ENCODE data around the gene TRPM6.

The TRPM6 gene

DNA sequence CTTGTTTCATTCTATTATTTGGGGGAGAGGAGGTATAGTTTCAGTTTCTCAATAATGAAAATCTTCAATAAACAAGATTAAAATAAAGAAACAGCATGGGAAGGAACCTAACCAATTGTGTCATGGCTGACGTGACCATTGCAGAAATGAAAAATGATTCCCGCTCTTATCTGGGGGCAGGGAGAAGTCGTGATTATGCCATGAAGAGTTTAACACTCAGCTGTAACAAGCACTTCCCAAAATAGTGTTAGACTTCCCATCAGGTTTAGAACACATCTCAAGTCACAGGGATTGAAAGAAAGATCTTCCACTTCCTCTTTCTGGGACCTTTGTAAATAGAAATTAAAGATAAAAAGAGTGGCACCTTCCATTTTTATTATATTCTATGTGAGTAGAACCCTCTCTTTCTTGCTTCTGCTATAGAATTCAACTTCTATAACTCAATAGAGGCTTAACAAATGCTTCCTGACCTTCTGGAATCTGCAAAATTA lies 122.2 kb downstream of the TRPM6 start:
- Histone ChIP-seq H3K27me3 (ENCODE audit: control insufficient read depth, insufficient read depth, low read length) (no peaks in the 10 kb centered on the region), H3K4me3 (ENCODE audit: low read depth, low read length) (no peak overlapping the region), H3K36me3 (ENCODE audit: control insufficient read depth, insufficient read depth, low read length) (no peaks in the 10 kb centered on the region), H3K9me3 (ENCODE audit: control insufficient read depth, insufficient read depth, low read length) (no peaks in the 10 kb centered on the region), H3K4me1 (ENCODE audit: control insufficient read depth, insufficient read depth, low read length) (no peaks in the 10 kb centered on the region), H3K9ac (ENCODE audit: low read depth, low read length) (no peak overlapping the region)

- no peaks in the 10 kb centered on the region for H3K36me3 ChIP-seq (ENCODE audit: control insufficient read depth, insufficient read depth, low read length)
- no peaks in the 10 kb centered on the region for H3K4me1 ChIP-seq (ENCODE audit: control insufficient read depth, insufficient read depth, low read length)
- H3K9me3 ChIP-seq (ENCODE audit: control insufficient read depth, insufficient read depth, low read length) = no peaks in the 10 kb centered on the region
- no peak overlapping the region for H3K9ac ChIP-seq (ENCODE audit: low read depth, low read length)
- no peaks in the 10 kb centered on the region for H3K27me3 ChIP-seq (ENCODE audit: control insufficient read depth, insufficient read depth, low read length)
- no peak overlapping the region for H3K4me3 ChIP-seq (ENCODE audit: low read depth, low read length)
Measured at GRCh38 chr9:74762950-74763349, 124.8 kb downstream of the TRPM6 start.

DNA sequence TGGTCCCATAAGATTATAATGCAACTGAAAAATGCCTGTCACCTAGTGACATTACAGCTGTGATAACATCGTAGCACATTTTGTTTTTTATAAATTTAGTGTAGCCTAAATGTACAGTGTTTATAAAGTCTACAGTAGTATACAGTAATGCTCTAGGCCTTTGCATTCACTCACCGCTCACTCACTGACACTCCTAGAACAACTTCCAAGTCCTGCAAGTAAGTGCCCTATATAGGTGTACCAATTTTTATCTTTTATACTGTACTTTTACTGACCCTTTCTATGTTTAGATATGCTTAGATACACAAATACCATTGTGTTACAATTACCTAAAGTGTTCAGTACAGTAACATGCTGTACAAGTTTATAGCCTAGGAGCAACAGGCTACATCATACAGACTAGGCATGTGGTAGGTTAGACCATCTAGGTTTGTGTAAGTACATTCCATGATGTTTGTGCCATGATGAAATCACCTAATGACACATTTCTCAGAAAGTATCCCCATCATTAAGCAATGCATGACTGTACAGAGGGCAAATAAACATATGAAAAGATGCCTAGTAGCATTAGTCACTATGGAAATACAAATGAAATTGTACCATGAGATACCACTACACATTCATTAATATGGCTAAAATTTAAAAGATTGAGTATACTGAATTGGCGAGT lies 127.6 kb downstream of the TRPM6 start:
- Histone ChIP-seq H3K9me3 (ENCODE audit: control insufficient read depth, insufficient read depth, low read length) (no peaks in the 10 kb centered on the region), H3K4me1 (ENCODE audit: control insufficient read depth, insufficient read depth, low read length) (no peaks in the 10 kb centered on the region), H3K36me3 (ENCODE audit: control insufficient read depth, insufficient read depth, low read length) (no peaks in the 10 kb centered on the region), H3K9ac (ENCODE audit: low read depth, low read length) (no peak overlapping the region), H3K4me3 (ENCODE audit: low read depth, low read length) (no peak overlapping the region), H3K27me3 (ENCODE audit: control insufficient read depth, insufficient read depth, low read length) (no peaks in the 10 kb centered on the region)

DNA sequence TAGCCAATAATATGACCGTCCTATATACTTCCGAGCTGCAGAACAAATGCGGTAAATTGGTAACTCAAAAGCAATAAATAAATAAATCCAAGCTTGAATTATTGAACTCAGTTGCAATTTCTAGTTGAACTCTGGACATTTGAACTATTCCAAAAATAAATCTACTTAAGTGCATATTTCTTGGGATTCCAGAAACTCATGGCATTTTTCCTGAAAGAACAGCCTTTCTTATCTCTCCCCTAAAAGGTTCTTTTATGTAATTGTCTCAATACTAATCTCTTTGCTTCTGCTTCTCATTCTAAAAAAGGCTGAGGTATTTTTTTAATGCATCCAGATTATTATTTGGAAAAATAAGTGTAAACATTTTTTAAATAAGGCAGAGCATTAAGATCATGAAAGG lies 131.7 kb downstream of the TRPM6 start:
- H3K4me1 ChIP-seq (ENCODE audit: control insufficient read depth, insufficient read depth, low read length) = no peaks in the 10 kb centered on the region
- no peaks in the 10 kb centered on the region for H3K36me3 ChIP-seq (ENCODE audit: control insufficient read depth, insufficient read depth, low read length)
- H3K9ac ChIP-seq (ENCODE audit: low read depth, low read length) = no peak overlapping the region
- H3K27me3 ChIP-seq (ENCODE audit: control insufficient read depth, insufficient read depth, low read length) = no peaks in the 10 kb centered on the region
- H3K9me3 ChIP-seq (ENCODE audit: control insufficient read depth, insufficient read depth, low read length) = no peaks in the 10 kb centered on the region
- no peak overlapping the region for H3K4me3 ChIP-seq (ENCODE audit: low read depth, low read length)

GRCh38 chr9:74755355-74755754 lies 132.4 kb downstream of the TRPM6 start:
- H3K4me3 ChIP-seq (ENCODE audit: low read depth, low read length) = no peak overlapping the region
- H3K27me3 ChIP-seq (ENCODE audit: control insufficient read depth, insufficient read depth, low read length) = no peaks in the 10 kb centered on the region
- H3K36me3 ChIP-seq (ENCODE audit: control insufficient read depth, insufficient read depth, low read length) = no peaks in the 10 kb centered on the region
- H3K4me1 ChIP-seq (ENCODE audit: control insufficient read depth, insufficient read depth, low read length) = no peaks in the 10 kb centered on the region
- no peak overlapping the region for H3K9ac ChIP-seq (ENCODE audit: low read depth, low read length)
- no peaks in the 10 kb centered on the region for H3K9me3 ChIP-seq (ENCODE audit: control insufficient read depth, insufficient read depth, low read length)

DNA sequence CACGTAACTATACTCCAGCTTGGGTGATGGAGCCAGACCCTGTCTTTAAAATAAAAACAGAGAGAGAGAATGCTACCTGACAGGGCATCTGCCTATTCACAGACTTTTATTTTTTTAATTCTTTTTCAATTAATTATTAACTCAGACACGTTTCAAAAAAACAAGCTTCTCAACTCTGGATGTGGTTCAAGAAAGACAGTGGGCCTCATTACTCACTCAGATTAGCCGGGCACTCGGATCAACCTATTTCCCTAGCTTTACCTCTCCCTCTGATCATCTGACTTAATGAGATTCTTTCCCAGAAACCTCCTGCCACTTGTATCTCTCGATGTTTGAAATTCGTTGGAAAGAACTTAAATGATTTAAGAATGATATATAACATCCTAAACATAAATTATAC lies 134.1 kb downstream of the TRPM6 start:
- Histone ChIP-seq H3K9ac (ENCODE audit: low read depth, low read length) (no peak overlapping the region), H3K4me3 (ENCODE audit: low read depth, low read length) (no peak overlapping the region), H3K9me3 (ENCODE audit: control insufficient read depth, insufficient read depth, low read length) (no peaks in the 10 kb centered on the region), H3K36me3 (ENCODE audit: control insufficient read depth, insufficient read depth, low read length) (no peaks in the 10 kb centered on the region), H3K27me3 (ENCODE audit: control insufficient read depth, insufficient read depth, low read length) (no peaks in the 10 kb centered on the region), H3K4me1 (ENCODE audit: control insufficient read depth, insufficient read depth, low read length) (no peaks in the 10 kb centered on the region)

DNA sequence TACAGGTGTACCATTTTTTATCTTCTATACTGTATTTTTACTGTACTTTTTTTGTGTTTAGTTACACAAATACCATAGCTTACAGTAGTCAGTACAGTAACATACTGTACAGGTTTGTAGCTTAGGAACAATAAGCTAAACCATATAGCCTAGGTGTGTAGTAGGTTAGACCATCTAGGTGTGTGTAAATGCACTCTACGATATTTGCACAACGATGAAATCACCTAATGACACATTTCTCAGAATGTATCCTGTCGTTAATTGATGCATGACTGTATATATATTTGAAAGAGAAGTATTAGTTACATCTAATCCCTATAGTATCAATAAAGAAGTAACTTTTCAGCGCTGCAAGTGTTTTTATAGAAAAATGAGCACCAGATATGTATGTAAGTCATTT lies 138.8 kb downstream of the TRPM6 start:
- H3K9ac ChIP-seq (ENCODE audit: low read depth, low read length) = no peak overlapping the region
- H3K36me3 ChIP-seq (ENCODE audit: control insufficient read depth, insufficient read depth, low read length) = no peaks in the 10 kb centered on the region
- no peak overlapping the region for H3K4me3 ChIP-seq (ENCODE audit: low read depth, low read length)
- H3K9me3 ChIP-seq (ENCODE audit: control insufficient read depth, insufficient read depth, low read length) = no peaks in the 10 kb centered on the region
- H3K27me3 ChIP-seq (ENCODE audit: control insufficient read depth, insufficient read depth, low read length) = no peaks in the 10 kb centered on the region
- H3K4me1 ChIP-seq (ENCODE audit: control insufficient read depth, insufficient read depth, low read length) = no peaks in the 10 kb centered on the region

DNA sequence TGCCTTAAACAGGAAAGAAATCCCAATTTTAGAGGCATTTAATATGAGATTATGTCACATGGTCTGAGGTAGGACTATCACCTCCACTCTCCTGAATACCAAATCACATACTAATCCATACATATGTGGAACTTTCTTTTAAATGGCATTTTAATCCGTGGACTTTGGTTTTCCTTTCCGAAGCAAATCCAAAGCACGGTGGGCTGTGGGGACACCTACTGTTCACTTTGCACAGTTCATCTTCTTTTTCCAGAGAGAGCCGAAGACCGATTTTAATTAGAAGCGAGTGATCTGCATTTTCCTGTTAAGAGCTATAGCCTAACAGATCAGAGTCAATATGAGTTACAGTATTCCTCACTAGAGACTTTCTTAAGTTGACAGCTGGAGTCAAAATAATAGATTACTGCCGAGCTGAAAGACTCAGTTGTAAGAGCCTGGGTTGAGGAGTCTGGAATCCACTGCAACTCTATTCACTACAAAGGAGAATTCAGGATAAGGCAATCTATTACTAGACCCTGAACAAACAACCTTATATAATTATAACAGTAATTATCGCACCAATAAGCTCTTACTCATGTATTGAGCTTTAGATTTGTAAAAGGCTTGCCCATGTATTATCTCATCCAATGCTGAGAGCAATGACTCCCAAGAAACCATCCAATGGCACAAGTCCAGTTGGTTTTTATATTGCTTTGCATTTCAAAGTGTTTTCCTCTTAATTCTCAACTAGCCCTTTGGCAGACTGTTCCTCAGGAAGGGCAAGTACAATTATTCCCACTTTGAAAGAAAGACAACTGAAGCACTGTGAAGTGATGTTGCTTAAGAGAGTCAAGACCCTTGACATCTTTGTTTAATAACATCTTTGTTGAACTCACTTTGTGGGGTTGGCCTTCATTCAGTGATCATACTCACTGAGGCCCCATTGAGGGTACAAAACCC lies 144.7 kb downstream of the TRPM6 start:
- H3K4me3 ChIP-seq (ENCODE audit: low read depth, low read length) = no peak overlapping the region
- no peaks in the 10 kb centered on the region for H3K4me1 ChIP-seq (ENCODE audit: control insufficient read depth, insufficient read depth, low read length)
- no peaks in the 10 kb centered on the region for H3K36me3 ChIP-seq (ENCODE audit: control insufficient read depth, insufficient read depth, low read length)
- H3K9ac ChIP-seq (ENCODE audit: low read depth, low read length) = no peak overlapping the region
- H3K27me3 ChIP-seq (ENCODE audit: control insufficient read depth, insufficient read depth, low read length) = no peaks in the 10 kb centered on the region
- H3K9me3 ChIP-seq (ENCODE audit: control insufficient read depth, insufficient read depth, low read length) = no peaks in the 10 kb centered on the region

DNA sequence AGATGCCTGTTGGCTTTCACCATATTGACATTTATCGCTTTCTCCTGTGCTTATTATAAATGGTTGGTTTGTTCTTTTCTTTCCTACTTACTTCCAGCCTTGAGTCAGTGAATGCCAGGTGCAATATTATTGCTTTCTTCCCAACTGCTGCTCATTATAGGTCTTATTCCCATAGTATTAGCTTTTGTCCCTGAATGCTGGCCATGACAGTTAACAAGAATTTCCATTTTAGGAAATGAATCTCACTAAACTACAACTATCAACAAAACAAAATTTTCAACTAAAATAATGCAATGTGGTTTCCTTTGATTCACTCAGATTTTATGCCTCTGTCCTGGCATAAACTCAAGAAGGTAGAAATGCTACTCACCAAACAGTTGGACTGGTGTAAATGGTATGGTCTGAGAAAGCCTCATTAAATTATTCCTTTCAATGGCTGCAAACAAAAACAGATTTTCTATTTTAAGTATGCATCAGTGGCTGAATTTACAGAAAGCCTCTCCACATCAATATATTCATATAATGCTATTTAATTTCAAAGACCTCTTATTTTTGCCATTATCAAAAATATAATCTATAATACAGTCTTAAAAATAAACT lies 145.4 kb downstream of the TRPM6 start:
- no peak overlapping the region for H3K4me3 ChIP-seq (ENCODE audit: low read depth, low read length)
- H3K4me1 ChIP-seq (ENCODE audit: control insufficient read depth, insufficient read depth, low read length) = no peaks in the 10 kb centered on the region
- no peaks in the 10 kb centered on the region for H3K27me3 ChIP-seq (ENCODE audit: control insufficient read depth, insufficient read depth, low read length)
- no peaks in the 10 kb centered on the region for H3K36me3 ChIP-seq (ENCODE audit: control insufficient read depth, insufficient read depth, low read length)
- no peaks in the 10 kb centered on the region for H3K9me3 ChIP-seq (ENCODE audit: control insufficient read depth, insufficient read depth, low read length)
- H3K9ac ChIP-seq (ENCODE audit: low read depth, low read length) = no peak overlapping the region

- Histone ChIP-seq H3K27me3 (ENCODE audit: control insufficient read depth, insufficient read depth, low read length) (no peaks in the 10 kb centered on the region), H3K4me1 (ENCODE audit: control insufficient read depth, insufficient read depth, low read length) (no peaks in the 10 kb centered on the region), H3K9me3 (ENCODE audit: control insufficient read depth, insufficient read depth, low read length) (no peaks in the 10 kb centered on the region), H3K36me3 (ENCODE audit: control insufficient read depth, insufficient read depth, low read length) (no peaks in the 10 kb centered on the region), H3K4me3 (ENCODE audit: low read depth, low read length) (no peak overlapping the region), H3K9ac (ENCODE audit: low read depth, low read length) (no peak overlapping the region)
Measured at GRCh38 chr9:74736646-74737045, 151.1 kb downstream of the TRPM6 start.

DNA sequence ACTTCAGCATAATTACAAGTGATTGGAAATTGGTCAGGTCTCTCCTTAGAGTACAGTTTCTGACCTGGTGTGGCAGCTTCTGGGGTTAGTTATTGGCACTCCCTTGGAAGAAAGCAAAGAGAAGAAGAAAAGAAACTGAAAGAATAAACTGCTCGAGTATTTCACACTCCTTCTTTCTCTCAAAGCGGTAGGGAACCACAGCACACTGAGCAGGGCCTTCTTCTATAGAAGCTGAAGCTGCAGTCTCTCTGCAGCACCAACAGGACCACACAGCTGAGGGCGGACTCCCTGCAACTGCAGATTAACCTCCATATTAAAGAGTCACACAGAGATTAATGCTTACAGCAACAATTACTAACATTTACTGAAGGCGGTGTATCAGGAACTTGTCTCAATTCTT lies 152.0 kb downstream of the TRPM6 start:
- no peaks in the 10 kb centered on the region for H3K4me1 ChIP-seq (ENCODE audit: control insufficient read depth, insufficient read depth, low read length)
- no peaks in the 10 kb centered on the region for H3K9me3 ChIP-seq (ENCODE audit: control insufficient read depth, insufficient read depth, low read length)
- no peak overlapping the region for H3K9ac ChIP-seq (ENCODE audit: low read depth, low read length)
- no peaks in the 10 kb centered on the region for H3K27me3 ChIP-seq (ENCODE audit: control insufficient read depth, insufficient read depth, low read length)
- no peaks in the 10 kb centered on the region for H3K36me3 ChIP-seq (ENCODE audit: control insufficient read depth, insufficient read depth, low read length)
- no peak overlapping the region for H3K4me3 ChIP-seq (ENCODE audit: low read depth, low read length)
